Astrocyte (in vitro differentiated cells and primary cell): Measurements from ENCODE around the gene CSRP2. TPM values are rescaled to one million over a fixed set of nuclear protein-coding genes. Genes with fewer than 3 reads are reported as not detected.

Source experiments
- DNase-seq: peaks from one replicate; pipeline ENCODE4 v3.0.0-alpha.2; 2010; ENCODE audit warnings: low read depth
- FAIRE-seq: peaks from 2 replicates; lab custom pipeline; 2011; peaks lifted over from hg19 to GRCh38; lab: Jason Lieb, UNC
- H2AFZ ChIP-seq: 2 replicates; pipeline ENCODE4 v1.6.0; 2012; ENCODE audit warnings: low read depth, low read length, inconsistent platforms
- H3K27ac ChIP-seq: 2 replicates; pipeline ENCODE4 v1.5.1; 2011; ENCODE audit warnings: low read depth, low read length, inconsistent platforms
- H3K27me3 ChIP-seq: 2 replicates; pipeline ENCODE4 v1.6.0; 2011; ENCODE audit warnings: low read length, inconsistent platforms; ENCODE audit not compliant: insufficient read depth
- H3K36me3 ChIP-seq: 2 replicates; pipeline ENCODE4 v1.5.1; 2011; ENCODE audit warnings: low read length, inconsistent platforms; ENCODE audit not compliant: insufficient read depth
- H3K4me1 ChIP-seq: 2 replicates; pipeline ENCODE4 v1.5.1; 2011; ENCODE audit warnings: low read length, inconsistent platforms; ENCODE audit not compliant: insufficient read depth
- H3K4me2 ChIP-seq: 2 replicates; pipeline ENCODE4 v1.6.0; 2012; ENCODE audit warnings: low read length, inconsistent platforms
- H3K4me3 ChIP-seq: 2 replicates; pipeline ENCODE4 v1.5.1; 2011; ENCODE audit warnings: low read depth, mild to moderate bottlenecking, low read length, inconsistent platforms; ENCODE audit not compliant: insufficient read depth
- H3K79me2 ChIP-seq: 2 replicates; pipeline ENCODE4 v1.6.0; 2012; ENCODE audit warnings: mild to moderate bottlenecking, low read length, inconsistent platforms; ENCODE audit not compliant: insufficient read depth
- H3K9ac ChIP-seq: 2 replicates; pipeline ENCODE4 v1.6.0; 2012; ENCODE audit warnings: mild to moderate bottlenecking, low read length, inconsistent platforms
- H3K9me3 ChIP-seq: 2 replicates; pipeline ENCODE4 v1.5.1; 2012; ENCODE audit warnings: low read depth, mild to moderate bottlenecking, low read length, inconsistent platforms; ENCODE audit not compliant: insufficient read depth
- H4K20me1 ChIP-seq: 2 replicates; pipeline ENCODE4 v1.6.0; 2012; ENCODE audit warnings: low read length, inconsistent platforms; ENCODE audit not compliant: insufficient read depth
- H3K27ac Mint-ChIP-seq: one replicate; pipeline ENCODE4 v1.8.0; 2021; ENCODE audit warnings: mild to moderate bottlenecking, mixed read lengths; ENCODE audit not compliant: unreplicated experiment
- H3K27me3 Mint-ChIP-seq: one replicate; pipeline ENCODE4 v1.8.0; 2021; ENCODE audit warnings: low read depth, mixed read lengths; ENCODE audit not compliant: unreplicated experiment
- H3K36me3 Mint-ChIP-seq: one replicate; pipeline ENCODE4 v1.8.0; 2021; ENCODE audit warnings: low read depth, mixed read lengths; ENCODE audit not compliant: unreplicated experiment
- H3K4me1 Mint-ChIP-seq: one replicate; pipeline ENCODE4 v1.8.0; 2021; ENCODE audit warnings: low read depth, mixed read lengths; ENCODE audit not compliant: unreplicated experiment
- H3K4me3 Mint-ChIP-seq: one replicate; pipeline ENCODE4 v1.8.0; 2021; ENCODE audit warnings: mild to moderate bottlenecking, moderate library complexity, mixed read lengths; ENCODE audit not compliant: unreplicated experiment
- H3K9me3 Mint-ChIP-seq: one replicate; pipeline ENCODE4 v1.8.0; 2021; ENCODE audit warnings: mild to moderate bottlenecking, mixed read lengths; ENCODE audit not compliant: unreplicated experiment
- EZH2 ChIP-seq: IDR thresholded peaks from 2 replicates; pipeline ENCODE4 v1.6.1; 2012; ENCODE audit warnings: mild to moderate bottlenecking, low read length, inconsistent platforms; ENCODE audit not compliant: insufficient read depth
- total RNA-seq: library from RNA; stranded (reverse); gene quantifications from 2 replicates; pipeline ENCODE4 v1.2.1, GENCODE V29; 2021
- TF ChIP-seq, protein P1 (sequence below): IDR thresholded peaks from 2 replicates; pipeline ENCODE4 v1.5.1; 2011; ENCODE audit warnings: low read depth, mild to moderate bottlenecking, inconsistent platforms, low read length, moderate library complexity; ENCODE audit not compliant: insufficient read depth

Gene CSRP2
- total RNA-seq, 1 donor from 2014 or later, result 265 TPM

DNA sequence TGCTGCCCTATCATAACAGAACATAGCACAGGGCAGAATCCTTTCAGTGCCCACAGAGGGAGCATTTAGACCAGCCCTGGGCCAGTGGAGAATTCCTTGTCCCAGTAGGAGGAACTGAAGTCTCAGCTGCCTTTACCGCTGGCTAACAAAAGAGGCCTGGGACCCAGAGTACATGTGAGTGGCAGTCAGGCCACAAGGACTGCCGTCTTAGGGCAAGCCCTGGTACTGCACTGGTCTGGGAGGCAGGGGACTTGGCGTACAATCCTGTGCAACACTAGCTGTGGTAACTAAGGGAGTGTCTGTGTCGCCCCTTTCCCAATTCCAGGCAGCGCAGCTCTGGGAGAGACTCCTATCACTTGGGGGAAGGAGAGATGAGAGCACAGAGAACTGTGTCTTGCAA, 17.0 kb upstream of the CSRP2 start:
- H3K36me3 Mint-ChIP-seq, result peaks cover 1% of the 10 kb centered on the region
- H3K27me3 Mint-ChIP-seq, result no peaks in the 10 kb centered on the region
- Histone ChIP-seq H3K9ac (no peak overlapping the region), H3K4me1 (no peaks in the 10 kb centered on the region), H2AFZ (no peak overlapping the region), H3K79me2 (no peaks in the 10 kb centered on the region), H3K27ac (no peak overlapping the region), H3K4me3 (no peak overlapping the region), H3K27me3 (no peaks in the 10 kb centered on the region), H3K4me2 (no peak overlapping the region), H3K9me3 (no peaks in the 10 kb centered on the region), H4K20me1 (no peaks in the 10 kb centered on the region), H3K36me3 (no peaks in the 10 kb centered on the region)
- peaks cover under 1% of the 10 kb centered on the region for H3K4me1 Mint-ChIP-seq
- FAIRE-seq (no peak), DNase-seq (no peak)
- H3K27ac Mint-ChIP-seq, result no peak overlapping the region
- TF ChIP-seq, protein P1, sequence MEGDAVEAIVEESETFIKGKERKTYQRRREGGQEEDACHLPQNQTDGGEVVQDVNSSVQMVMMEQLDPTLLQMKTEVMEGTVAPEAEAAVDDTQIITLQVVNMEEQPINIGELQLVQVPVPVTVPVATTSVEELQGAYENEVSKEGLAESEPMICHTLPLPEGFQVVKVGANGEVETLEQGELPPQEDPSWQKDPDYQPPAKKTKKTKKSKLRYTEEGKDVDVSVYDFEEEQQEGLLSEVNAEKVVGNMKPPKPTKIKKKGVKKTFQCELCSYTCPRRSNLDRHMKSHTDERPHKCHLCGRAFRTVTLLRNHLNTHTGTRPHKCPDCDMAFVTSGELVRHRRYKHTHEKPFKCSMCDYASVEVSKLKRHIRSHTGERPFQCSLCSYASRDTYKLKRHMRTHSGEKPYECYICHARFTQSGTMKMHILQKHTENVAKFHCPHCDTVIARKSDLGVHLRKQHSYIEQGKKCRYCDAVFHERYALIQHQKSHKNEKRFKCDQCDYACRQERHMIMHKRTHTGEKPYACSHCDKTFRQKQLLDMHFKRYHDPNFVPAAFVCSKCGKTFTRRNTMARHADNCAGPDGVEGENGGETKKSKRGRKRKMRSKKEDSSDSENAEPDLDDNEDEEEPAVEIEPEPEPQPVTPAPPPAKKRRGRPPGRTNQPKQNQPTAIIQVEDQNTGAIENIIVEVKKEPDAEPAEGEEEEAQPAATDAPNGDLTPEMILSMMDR, result no peak
- no peak for TF ChIP-seq EZH2
- H3K4me3 Mint-ChIP-seq, result no peak overlapping the region
- H3K9me3 Mint-ChIP-seq, result peaks cover 22% of the 10 kb centered on the region

DNA sequence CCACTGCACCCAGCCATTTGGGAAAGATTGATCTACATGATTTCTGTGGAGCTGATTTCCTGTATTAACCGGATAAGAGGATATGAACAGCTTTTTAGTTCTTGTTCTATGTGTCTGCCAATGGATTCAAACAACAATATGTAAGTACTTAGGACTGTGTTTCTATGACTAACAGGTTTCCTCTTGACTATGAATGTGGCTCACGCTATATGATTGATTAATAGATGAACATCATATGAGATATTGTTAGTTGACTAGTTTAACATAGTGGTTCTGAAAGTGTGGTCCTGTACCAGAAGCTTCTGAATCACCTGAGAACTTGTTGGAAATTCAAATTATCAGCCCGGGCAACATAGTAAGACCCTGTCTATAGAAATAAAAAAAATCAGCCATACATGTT, 12.8 kb upstream of the CSRP2 start:
- Histone ChIP-seq H3K4me3 (no peak overlapping the region), H3K9ac (no peak overlapping the region), H3K79me2 (no peaks in the 10 kb centered on the region), H3K4me2 (no peak overlapping the region), H2AFZ (no peak overlapping the region), H3K9me3 (no peaks in the 10 kb centered on the region), H3K36me3 (no peaks in the 10 kb centered on the region), H3K27ac (no peak overlapping the region), H3K27me3 (no peaks in the 10 kb centered on the region), H3K4me1 (no peaks in the 10 kb centered on the region), H4K20me1 (no peaks in the 10 kb centered on the region)
- H3K27me3 Mint-ChIP-seq, result no peaks in the 10 kb centered on the region
- TF ChIP-seq EZH2, result no peak
- TF ChIP-seq, protein P1, result no peak
- H3K27ac Mint-ChIP-seq, result no peak overlapping the region
- H3K36me3 Mint-ChIP-seq, result no peaks in the 10 kb centered on the region
- no peak for DNase-seq
- H3K9me3 Mint-ChIP-seq, result peaks cover 20% of the 10 kb centered on the region
- H3K4me3 Mint-ChIP-seq, result no peak overlapping the region
- peaks cover 6% of the 10 kb centered on the region for H3K4me1 Mint-ChIP-seq
- no peak for FAIRE-seq

DNA sequence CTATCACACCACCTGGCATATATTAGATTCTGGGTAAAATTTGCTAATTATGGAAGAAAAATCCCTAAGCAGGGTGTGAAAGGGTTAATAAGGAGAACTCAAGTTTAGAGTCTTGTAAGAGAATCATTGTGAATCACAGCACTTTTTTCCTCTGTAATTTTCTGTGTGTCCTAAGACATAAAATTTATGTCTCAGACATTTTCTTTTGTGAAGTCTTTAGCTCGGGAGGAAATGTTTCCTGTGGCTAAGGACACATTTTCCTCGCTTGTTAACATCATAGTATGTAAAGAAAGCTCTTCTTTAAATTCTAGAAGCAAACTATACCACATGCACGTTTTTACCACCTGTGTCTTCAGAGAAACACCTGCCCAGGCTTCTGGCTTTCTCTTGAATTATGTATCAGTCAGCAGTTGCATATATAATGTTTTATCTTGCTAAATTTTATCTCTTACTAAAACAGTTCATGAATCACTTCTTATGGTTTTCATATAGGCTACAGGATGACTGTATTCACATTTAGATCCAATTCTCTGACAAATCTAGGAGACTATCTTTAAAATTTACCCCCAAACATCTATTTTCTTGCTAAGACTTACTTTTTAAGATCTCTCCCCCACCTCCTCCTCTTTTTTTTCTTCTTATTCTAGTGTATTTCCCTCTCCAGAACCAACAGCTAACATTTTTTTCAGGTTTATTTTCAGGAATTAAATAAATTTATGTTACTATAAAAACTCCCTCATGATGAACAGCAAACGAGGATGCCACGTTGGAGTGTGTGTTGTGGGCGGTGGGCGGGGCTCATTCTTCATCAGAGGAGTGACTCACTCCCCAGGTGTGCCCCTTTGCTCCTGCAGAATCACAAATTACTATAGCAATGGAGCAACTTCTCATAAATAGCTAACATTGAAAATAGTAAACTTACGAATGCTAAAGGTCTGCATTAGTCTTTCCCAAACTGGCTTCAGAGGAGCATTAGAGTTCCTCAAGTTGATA, 11.6 kb upstream of the CSRP2 start:
- Histone ChIP-seq H2AFZ (no peak overlapping the region), H3K36me3 (no peaks in the 10 kb centered on the region), H3K9me3 (no peaks in the 10 kb centered on the region), H3K9ac (no peak overlapping the region), H3K4me3 (no peak overlapping the region), H3K27me3 (no peaks in the 10 kb centered on the region), H3K79me2 (no peaks in the 10 kb centered on the region), H3K27ac (no peak overlapping the region), H3K4me2 (no peak overlapping the region), H3K4me1 (no peaks in the 10 kb centered on the region), H4K20me1 (no peaks in the 10 kb centered on the region)
- Mint-ChIP-seq H3K4me3 (no peak overlapping the region), H3K27ac (peak overlapping the region; percentile 7), H3K9me3 (peaks cover 17% of the 10 kb centered on the region), H3K27me3 (no peaks in the 10 kb centered on the region), H3K4me1 (peaks cover 6% of the 10 kb centered on the region), H3K36me3 (no peaks in the 10 kb centered on the region)
- no peak for DNase-seq
- no peak for FAIRE-seq
- no peak for TF ChIP-seq EZH2
- TF ChIP-seq, protein P1, result no peak
